IMR-90 (cell line): ENCODE measurements around the gene EEPD1. TPM values are rescaled to one million over a fixed set of nuclear protein-coding genes. Genes with fewer than 3 reads are reported as not detected.
A peak's percentile ranks its signal among the peaks of the same experiment; 100 is the strongest.

Source experiments
- ATAC-seq: fragments of 200-7000 bp; cut with Tn5 transposase; 2 replicates; pipeline ENCODE4 v1.9.1; 2020; ENCODE audit warnings: low read depth, mild to moderate bottlenecking, moderate library complexity
- BruUV-seq: library from RNA; stranded (reverse); fragments of 400-500 nt; replicated peaks from 2 replicates; lab custom pipeline; 2021; lab: Mats Ljungman, UMichigan
- CTCF ChIA-PET: fragments of 300-600 bp; formaldehyde crosslinking; extraction: SDS; loops from one replicate; lab custom pipeline; 2021; ENCODE audit warnings: antibody characterized with exemption; lab: Yijun Ruan, JAX
- POLR2A ChIA-PET: fragments of 300-600 bp; sonication (Branson Sonifier 250); formaldehyde crosslinking; loops from one replicate; lab custom pipeline; 2022; ENCODE audit warnings: antibody characterized with exemption; ENCODE audit not compliant: unreplicated experiment; lab: Charles Lee
- DNase-seq: peaks from one replicate; pipeline ENCODE4 v3.0.0; 2013
- H2AFZ ChIP-seq: replicated peaks from 2 replicates; pipeline ENCODE3; 2013; ENCODE audit warnings: low read length, mild to moderate bottlenecking; ENCODE audit not compliant: poor library complexity
- H2AK5ac ChIP-seq: 2 replicates; pipeline ENCODE4 v1.6.1; 2013; ENCODE audit warnings: low read depth, low read length, inconsistent platforms
- H2AK9ac ChIP-seq: replicated peaks from 2 replicates; pipeline ENCODE3; 2013; ENCODE audit warnings: mild to moderate bottlenecking, low read depth, low read length, moderate library complexity; ENCODE audit not compliant: poor library complexity
- H2BK120ac ChIP-seq: 2 replicates; pipeline ENCODE4 v1.6.1; 2013; ENCODE audit warnings: low read depth, low read length, inconsistent platforms
- H2BK15ac ChIP-seq: 3 replicates; pipeline ENCODE4 v1.6.1; 2013; ENCODE audit warnings: low read depth, low read length, inconsistent platforms
- H2BK20ac ChIP-seq: 2 replicates; pipeline ENCODE4 v1.6.1; 2013; ENCODE audit warnings: low read depth, mild to moderate bottlenecking, inconsistent platforms, low read length, moderate library complexity
- H2BK5ac ChIP-seq: 2 replicates; pipeline ENCODE4 v1.6.1; 2013; ENCODE audit warnings: mild to moderate bottlenecking, low read depth, low read length, inconsistent platforms; ENCODE audit not compliant: poor library complexity, severe bottlenecking
- H3K14ac ChIP-seq: replicated peaks from 2 replicates; pipeline ENCODE4 v1.6.1; 2013; ENCODE audit warnings: low read depth, low read length, inconsistent platforms
- H3K18ac ChIP-seq: 2 replicates; pipeline ENCODE4 v1.6.1; 2013; ENCODE audit warnings: low read depth, low read length, control low read depth
- H3K23ac ChIP-seq: 2 replicates; pipeline ENCODE4 v1.6.1; 2013; ENCODE audit warnings: low read depth, low read length, inconsistent platforms
- H3K27ac ChIP-seq: 2 replicates; pipeline ENCODE4 v1.5.1; 2013; ENCODE audit warnings: mild to moderate bottlenecking, control low read depth, low read length; ENCODE audit not compliant: insufficient read depth
- H3K27me3 ChIP-seq: 2 replicates; pipeline ENCODE4 v1.6.1; 2013; ENCODE audit warnings: low read length; ENCODE audit not compliant: control insufficient read depth, insufficient read depth
- H3K36me3 ChIP-seq: 2 replicates; pipeline ENCODE4 v1.6.1; 2013; ENCODE audit warnings: low read length, mixed read lengths; ENCODE audit not compliant: control insufficient read depth, insufficient read depth
- H3K4ac ChIP-seq: 2 replicates; pipeline ENCODE4 v1.6.1; 2013; ENCODE audit warnings: low read depth, low read length, inconsistent platforms
- H3K4me1 ChIP-seq: 2 replicates; pipeline ENCODE4 v1.6.1; 2013; ENCODE audit warnings: low read length, mixed read lengths; ENCODE audit not compliant: control insufficient read depth, insufficient read depth
- H3K4me2 ChIP-seq: 2 replicates; pipeline ENCODE4 v1.6.1; 2013; ENCODE audit warnings: low read depth, mild to moderate bottlenecking, control low read depth, low read length, moderate library complexity
- H3K4me3 ChIP-seq: 2 replicates; pipeline ENCODE4 v1.5.1; 2013; ENCODE audit warnings: low read depth, mild to moderate bottlenecking, control low read depth, low read length, moderate library complexity; ENCODE audit not compliant: insufficient read depth
- H3K56ac ChIP-seq: 2 replicates; pipeline ENCODE4 v1.6.1; 2013; ENCODE audit warnings: low read length, inconsistent platforms; ENCODE audit not compliant: insufficient read depth; ENCODE audit errors: extremely low read depth
- H3K79me1 ChIP-seq, 2 experiments: 2 replicates each; pipeline ENCODE4 v1.6.1; 2013; ENCODE audit warnings: low read length in 2 of 2, inconsistent platforms in 1 of 2, low read depth in 1 of 2
- H3K9ac ChIP-seq: 2 replicates; pipeline ENCODE4 v1.6.1; 2013; ENCODE audit warnings: low read depth, low read length, control low read depth
- H3K9me1 ChIP-seq: 2 replicates; pipeline ENCODE4 v1.6.1; 2013; ENCODE audit warnings: low read length, inconsistent platforms; ENCODE audit not compliant: insufficient read depth
- H3K9me3 ChIP-seq: 2 replicates; pipeline ENCODE4 v1.6.1; 2013; ENCODE audit warnings: low read length; ENCODE audit not compliant: control insufficient read depth, insufficient read depth
- H4K20me1 ChIP-seq: 2 replicates; pipeline ENCODE4 v1.6.1; 2013; ENCODE audit warnings: low read length, inconsistent platforms; ENCODE audit not compliant: insufficient read depth
- H4K5ac ChIP-seq: 2 replicates; pipeline ENCODE4 v1.6.1; 2013; ENCODE audit warnings: mild to moderate bottlenecking, low read depth, low read length, control low read depth
- H4K8ac ChIP-seq, 2 experiments: 2 replicates each; pipeline ENCODE4 v1.6.1; 2013; ENCODE audit warnings: low read depth in 2 of 2, low read length in 2 of 2, control low read depth in 1 of 2, inconsistent platforms in 1 of 2
- H4K91ac ChIP-seq: 2 replicates; pipeline ENCODE4 v1.6.1; 2013; ENCODE audit warnings: low read depth, low read length, inconsistent platforms; ENCODE audit not compliant: insufficient read depth
- CHD1 ChIP-seq: IDR thresholded peaks from 2 replicates; pipeline ENCODE4 v1.6.1; 2012; ENCODE audit warnings: low read depth, low read length, improper control_type of control experiment
- MAFK ChIP-seq: IDR thresholded peaks from 2 replicates; pipeline ENCODE4 v1.6.1; 2012; ENCODE audit warnings: low read depth, low read length, improper control_type of control experiment
- NFE2L2 ChIP-seq: fragments of 150-350 bp; IDR thresholded peaks from 2 replicates; pipeline ENCODE4 v1.6.1; 2016; ENCODE audit warnings: low read depth, mild to moderate bottlenecking, low read length
- WGBS, 2 experiments: methylation state at CpG; one replicate each; pipeline versions ENCODE4 v1.1.5 to v1.1.7; 2013; ENCODE audit warnings: missing lambda C conversion rate in 2 of 2; ENCODE audit not compliant: insufficient read length in 1 of 2; ENCODE audit errors: extremely low coverage in 2 of 2; 5-methylcytosine and 5-hydroxymethylcytosine counted together
- dilution Hi-C: fragments of 300-500 bp; cut with HindIII; formaldehyde crosslinking; loops from one replicate; pipeline ENCODE4 v1.14.3; 2018; ENCODE audit warnings: low sequenced_read_pairs; ENCODE audit not compliant: unreplicated experiment
- in situ Hi-C: fragments of 300-500 bp; cut with MboI; formaldehyde crosslinking; loops from 3 replicates; pipeline ENCODE4 v1.14.3; 2019; ENCODE audit warnings: low sequenced_read_pairs, inconsistent platforms, mixed read lengths
- intact Hi-C: fragments of 100-400 bp; cut with micrococcal nuclease; formaldehyde crosslinking; loops from 2 replicates; pipeline ENCODE4 v1.10.0; 2022
- polyA plus RNA-seq, 3 experiments: library from polyadenylated mRNA; depleted of rRNA; stranded (reverse); fragments of >200 nt; gene quantifications; 2 replicates each; pipeline ENCODE4 v1.2.3, GENCODE V29; 2012; ENCODE audit warnings: low replicate concordance in 1 of 3
- total RNA-seq: library from RNA; depleted of rRNA; stranded (reverse); fragments of >200 nt; gene quantifications from 2 replicates; pipeline ENCODE4 v1.2.3, GENCODE V29; 2012

Gene EEPD1
- total and polyA plus RNA-seq, 2 of the 4 experiments (the other 2 are of a cell fraction), result 7.3 to 15.2 TPM

- TF ChIP-seq CHD1, result no peak
- no peak for TF ChIP-seq NFE2L2
- no peak for TF ChIP-seq MAFK
Observed at GRCh38 chr7:36299223-36299774, 146.2 kb downstream of the EEPD1 start (continued).

- in situ Hi-C loops (no loop called here), dilution Hi-C loops (loop anchor here (25.0 kb wide), 1 partner anchor 313 kb away; no protein-coding TSS in a partner anchor), intact Hi-C loops (no loop called here)
- no peak overlapping the region for H3K9ac ChIP-seq
- H3K4ac ChIP-seq, result no peak overlapping the region
- no peak overlapping the region for H2BK5ac ChIP-seq
- H4K5ac ChIP-seq, result no peak overlapping the region
- no peak overlapping the region for H3K18ac ChIP-seq
- no peak for TF ChIP-seq NFE2L2
- no peak overlapping the region for H4K91ac ChIP-seq
- H2BK15ac ChIP-seq, result no peak overlapping the region
- no peak overlapping the region for H3K14ac ChIP-seq
- no peaks in the 10 kb centered on the region for H3K9me3 ChIP-seq
- no peaks in the 10 kb centered on the region for H3K27me3 ChIP-seq
- 0 out of 4 replicates have a peak, but pooled peaks cover 0 to 4% of the 10 kb centered on the region in 2 experiments for H3K79me1 ChIP-seq
- peaks cover 15% of the 10 kb centered on the region for H4K20me1 ChIP-seq
- H3K4me3 ChIP-seq, result no peak overlapping the region
- H3K23ac ChIP-seq, result no peak overlapping the region; the same call in 1 of the 2 replicates
- no peak overlapping the region for H3K4me2 ChIP-seq
- H2BK120ac ChIP-seq, result no peak overlapping the region
- H2AFZ ChIP-seq, result no peak overlapping the region
- CTCF ChIA-PET, result interaction anchor here (1.4 kb wide), 1 partner anchor 93 kb away, joined by 3 read pairs; no protein-coding TSS in a partner anchor
- ATAC-seq, result no peak
- WGBS, 2 experiments, result 91% methylated on average over 4 of the region's 9 CpGs; no CpG with 5 or more reads in 1 of the 2 experiments
- peaks cover 26% of the 10 kb centered on the region for H3K36me3 ChIP-seq
- no peak overlapping the region for H4K8ac ChIP-seq
- H3K4me1 ChIP-seq, result peaks cover 23% of the 10 kb centered on the region
- POLR2A ChIA-PET, result no interaction called here
- no TSS peak for BruUV-seq
- DNase-seq, result no peak
- peak overlapping the region; percentile 8; the same call in 1 of the 2 replicates for H2AK5ac ChIP-seq
- H2BK20ac ChIP-seq, result no peak overlapping the region
- H3K27ac ChIP-seq, result no peak overlapping the region
- peaks cover 25% of the 10 kb centered on the region for H3K9me1 ChIP-seq
- no peak overlapping the region for H2AK9ac ChIP-seq
- H3K56ac ChIP-seq, result no peak overlapping the region
Observed at GRCh38 chr7:36299823-36300341, 146.8 kb downstream of the EEPD1 start.
